ENCODE results near the gene BTNL3.

- TF ChIP-seq CTCF (IDR thresholded peaks at IDR 0.05) (no peak), EP300 (IDR thresholded peaks at IDR 0.05) (no peak), POLR2A (IDR thresholded peaks at IDR 0.05) (no peak), POLR2AphosphoS5 (IDR thresholded peaks at IDR 0.05) (no peak)
Measured at GRCh38 chr5:181039471-181039870, 50.8 kb downstream of the BTNL3 start.

Measured in stomach (tissue), 4 donors.